Neural cell (in vitro differentiated cells): ENCODE measurements around the gene THTPA. TPM values are rescaled to one million over a fixed set of nuclear protein-coding genes. Genes with fewer than 3 reads are reported as not detected.
"Not testable (repeated sequence)": the region's sequence is repeated elsewhere in the genome, so short reads cannot be mapped to it uniquely, and the experiment has no call there.

Experiments
- H2AFZ ChIP-seq: fragments of 200-600, 300-800 bp; sonication (generic), shearing (Covaris generic); 2 replicates; pipeline ENCODE4 v1.6.0; 2014; ENCODE audit warnings: low read depth, mild to moderate bottlenecking, antibody characterized with exemption, low read length, moderate library complexity
- H3F3A ChIP-seq: fragments of 200-600 bp; shearing (Covaris generic); 2 replicates; pipeline ENCODE4 v1.6.1; 2016; ENCODE audit warnings: mild to moderate bottlenecking, moderate library complexity, mixed read lengths, antibody characterized with exemption, low read length; ENCODE audit not compliant: insufficient read depth, poor library complexity, severe bottlenecking
- H3K27ac ChIP-seq: fragments of 200-600, 300-800 bp; sonication (generic), shearing (Covaris generic); 2 replicates; pipeline ENCODE4 v1.5.1; 2014; ENCODE audit warnings: mild to moderate bottlenecking, low read length, moderate library complexity
- H3K27me3 ChIP-seq: fragments of 300-800, 200-600 bp; sonication (generic), shearing (Covaris generic); 2 replicates; pipeline ENCODE4 v1.6.0; 2014; ENCODE audit warnings: mild to moderate bottlenecking, low read depth, low read length, moderate library complexity; ENCODE audit not compliant: insufficient read depth
- H3K36me3 ChIP-seq: fragments of 300-800, 200-600 bp; sonication (generic), shearing (Covaris generic); 2 replicates; pipeline ENCODE4 v1.5.1; 2014; ENCODE audit warnings: mild to moderate bottlenecking, antibody characterized with exemption, low read length, moderate library complexity; ENCODE audit not compliant: insufficient read depth
- H3K4me2 ChIP-seq: fragments of 300-800, 200-600 bp; sonication (generic), shearing (Covaris generic); 2 replicates; pipeline ENCODE4 v1.6.0; 2014; ENCODE audit warnings: mild to moderate bottlenecking, low read length
- H3K4me3 ChIP-seq: fragments of 300-800, 200-600 bp; sonication (generic), shearing (Covaris generic); 2 replicates; pipeline ENCODE4 v1.5.1; 2014; ENCODE audit warnings: mild to moderate bottlenecking, low read length, moderate library complexity
- H3K79me2 ChIP-seq: fragments of 200-600 bp; shearing (Covaris generic); replicated peaks from 2 replicates; pipeline ENCODE4 v1.6.0; 2014; ENCODE audit warnings: mild to moderate bottlenecking, low read length, moderate library complexity; ENCODE audit not compliant: insufficient read depth
- H3K9ac ChIP-seq: fragments of 300-800, 200-600 bp; sonication (generic), shearing (Covaris generic); 2 replicates; pipeline ENCODE4 v1.6.1; 2016; ENCODE audit warnings: mild to moderate bottlenecking, low read length, mixed read lengths
- H3K9me2 ChIP-seq: fragments of 200-600 bp; shearing (Covaris generic); 2 replicates; pipeline ENCODE4 v1.6.1; 2016; ENCODE audit warnings: mild to moderate bottlenecking, low read length, mixed read lengths; ENCODE audit not compliant: insufficient read depth
- H3K9me3 ChIP-seq: fragments of 200-600, 300-800 bp; sonication (generic), shearing (Covaris generic); 2 replicates; pipeline ENCODE4 v1.6.1; 2016; ENCODE audit warnings: mild to moderate bottlenecking, mixed run types, low read length, moderate library complexity, mixed read lengths
- H4K20me1 ChIP-seq: fragments of 200-600 bp; shearing (Covaris generic); 2 replicates; pipeline ENCODE4 v1.6.1; 2016; ENCODE audit warnings: mild to moderate bottlenecking, mixed run types; ENCODE audit not compliant: insufficient read depth
- EP300 ChIP-seq: fragments of 450-650 bp; conservative IDR thresholded peaks from 2 replicates; pipeline ENCODE4 v1.6.1; 2014; ENCODE audit warnings: antibody characterized with exemption, mild to moderate bottlenecking, moderate library complexity; ENCODE audit not compliant: poor library complexity, severe bottlenecking
- EZH2 ChIP-seq: fragments of 200-600, 300-800 bp; shearing (Covaris generic), sonication (generic); IDR thresholded peaks from 2 replicates; pipeline ENCODE4 v1.6.1; 2014; ENCODE audit warnings: antibody characterized with exemption, low read length, borderline replicate concordance, mild to moderate bottlenecking; ENCODE audit not compliant: insufficient read depth, poor library complexity, severe bottlenecking
- MXI1 ChIP-seq: fragments of 450-650 bp; conservative IDR thresholded peaks from 2 replicates; pipeline ENCODE4 v1.6.1; 2014; ENCODE audit warnings: antibody characterized with exemption, mild to moderate bottlenecking; ENCODE audit not compliant: poor library complexity, severe bottlenecking
- POLR2AphosphoS5 ChIP-seq: IDR thresholded peaks from 2 replicates; pipeline ENCODE4 v1.6.1; 2012
- RAD21 ChIP-seq: fragments of 450-650 bp; conservative IDR thresholded peaks from 2 replicates; pipeline ENCODE4 v1.6.1; 2014; ENCODE audit warnings: antibody characterized with exemption, mild to moderate bottlenecking, moderate library complexity
- REST ChIP-seq: IDR thresholded peaks from 2 replicates; pipeline ENCODE4 v1.6.1; 2012; ENCODE audit warnings: borderline replicate concordance
- SMC3 ChIP-seq: fragments of 450-650 bp; conservative IDR thresholded peaks from 2 replicates; pipeline ENCODE4 v1.6.1; 2014; ENCODE audit warnings: antibody characterized with exemption, mild to moderate bottlenecking, moderate library complexity; ENCODE audit not compliant: poor library complexity
- TAF1 ChIP-seq: IDR thresholded peaks from 2 replicates; pipeline ENCODE4 v1.6.1; 2012; ENCODE audit warnings: low read depth
- polyA plus RNA-seq: library from polyadenylated mRNA; depleted of rRNA; stranded (reverse); fragments of >200 nt; gene quantifications from 2 replicates; pipeline ENCODE4 v1.2.3, GENCODE V29; 2014
- TF ChIP-seq, protein P1 (sequence below): fragments of 450-650 bp; IDR thresholded peaks from 2 replicates; pipeline ENCODE4 v1.5.1; 2014; ENCODE audit warnings: antibody characterized with exemption, mild to moderate bottlenecking, moderate library complexity; ENCODE audit not compliant: poor library complexity, severe bottlenecking

The THTPA gene
- polyA plus RNA-seq, 1 donor from 2014 or later = 51.3 TPM

GRCh38 chr14:23535943-23536342 is 20.1 kb upstream of the THTPA start:
- Histone ChIP-seq H3K9me2 (no peaks in the 10 kb centered on the region), H3K27ac (no peak overlapping the region), H4K20me1 (no peaks in the 10 kb centered on the region), H3K36me3 (no peaks in the 10 kb centered on the region), H3K79me2 (no peaks in the 10 kb centered on the region), H3F3A (no peaks in the 10 kb centered on the region), H3K4me2 (no peak overlapping the region), H2AFZ (no peak overlapping the region), H3K9me3 (no peaks in the 10 kb centered on the region), H3K4me3 (no peak overlapping the region), H3K27me3 (no peaks in the 10 kb centered on the region), H3K9ac (no peak overlapping the region)
- TF ChIP-seq MXI1 = no peak
- TF ChIP-seq RAD21 = no peak
- no peak for TF ChIP-seq REST
- no peak for TF ChIP-seq TAF1
- TF ChIP-seq, protein P1, sequence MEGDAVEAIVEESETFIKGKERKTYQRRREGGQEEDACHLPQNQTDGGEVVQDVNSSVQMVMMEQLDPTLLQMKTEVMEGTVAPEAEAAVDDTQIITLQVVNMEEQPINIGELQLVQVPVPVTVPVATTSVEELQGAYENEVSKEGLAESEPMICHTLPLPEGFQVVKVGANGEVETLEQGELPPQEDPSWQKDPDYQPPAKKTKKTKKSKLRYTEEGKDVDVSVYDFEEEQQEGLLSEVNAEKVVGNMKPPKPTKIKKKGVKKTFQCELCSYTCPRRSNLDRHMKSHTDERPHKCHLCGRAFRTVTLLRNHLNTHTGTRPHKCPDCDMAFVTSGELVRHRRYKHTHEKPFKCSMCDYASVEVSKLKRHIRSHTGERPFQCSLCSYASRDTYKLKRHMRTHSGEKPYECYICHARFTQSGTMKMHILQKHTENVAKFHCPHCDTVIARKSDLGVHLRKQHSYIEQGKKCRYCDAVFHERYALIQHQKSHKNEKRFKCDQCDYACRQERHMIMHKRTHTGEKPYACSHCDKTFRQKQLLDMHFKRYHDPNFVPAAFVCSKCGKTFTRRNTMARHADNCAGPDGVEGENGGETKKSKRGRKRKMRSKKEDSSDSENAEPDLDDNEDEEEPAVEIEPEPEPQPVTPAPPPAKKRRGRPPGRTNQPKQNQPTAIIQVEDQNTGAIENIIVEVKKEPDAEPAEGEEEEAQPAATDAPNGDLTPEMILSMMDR = no peak
- TF ChIP-seq SMC3 = no peak
- no peak for TF ChIP-seq POLR2AphosphoS5
- TF ChIP-seq EP300 = no peak

DNA sequence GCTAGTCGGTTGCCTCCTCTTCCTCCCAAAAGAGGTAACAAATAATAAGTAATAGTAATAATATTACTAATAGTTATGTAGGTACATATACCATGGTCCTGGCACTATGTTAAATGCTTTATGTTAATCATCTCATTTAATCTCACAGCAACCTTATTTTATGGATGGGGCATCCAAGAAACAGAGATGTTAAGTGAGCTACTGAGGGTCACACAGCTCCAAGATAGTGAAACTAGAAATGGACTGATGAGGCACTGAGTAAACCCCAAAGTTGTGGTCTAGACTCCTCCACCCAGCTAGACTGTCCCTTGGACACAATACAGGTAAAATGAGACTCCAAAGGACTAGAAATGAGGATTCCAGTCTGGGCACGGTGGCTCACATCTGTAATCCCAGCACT is 19.6 kb upstream of the THTPA start:
- Histone ChIP-seq H3K27ac (no peak overlapping the region), H3K4me3 (no peak overlapping the region), H3K9me3 (no peaks in the 10 kb centered on the region), H3K36me3 (no peaks in the 10 kb centered on the region), H2AFZ (no peak overlapping the region), H3K79me2 (no peaks in the 10 kb centered on the region), H3K9ac (no peak overlapping the region), H3K9me2 (no peaks in the 10 kb centered on the region), H3K27me3 (no peaks in the 10 kb centered on the region), H3F3A (no peaks in the 10 kb centered on the region), H3K4me2 (no peak overlapping the region), H4K20me1 (no peaks in the 10 kb centered on the region)
- no peak for TF ChIP-seq REST
- no peak for TF ChIP-seq EP300
- TF ChIP-seq, protein P1 = no peak
- TF ChIP-seq RAD21 = no peak
- TF ChIP-seq TAF1 = no peak
- no peak for TF ChIP-seq POLR2AphosphoS5
- no peak for TF ChIP-seq SMC3
- no peak for TF ChIP-seq MXI1
- TF ChIP-seq EZH2 = no peak

DNA sequence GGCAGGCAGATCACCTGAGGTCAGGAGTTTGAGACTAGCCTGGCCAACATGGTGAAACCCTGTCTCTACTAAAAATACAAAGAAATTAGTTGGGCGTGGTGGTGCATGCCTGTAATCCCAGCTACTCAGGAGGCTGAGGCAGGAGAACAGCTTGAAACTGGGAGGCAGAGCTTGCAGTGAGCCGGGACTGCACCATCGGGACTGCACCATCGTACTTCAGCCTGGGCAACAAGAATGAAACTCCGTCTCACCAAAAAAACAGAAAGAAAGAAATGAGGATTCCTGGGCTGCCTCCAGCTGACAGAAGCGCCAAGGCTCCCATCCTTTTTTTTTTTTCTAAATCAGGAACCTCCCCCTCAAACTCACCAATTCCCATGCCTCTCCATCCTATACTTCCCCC is 19.2 kb upstream of the THTPA start:
- not testable (repeated sequence) for H3K9me3 ChIP-seq, H3K36me3 ChIP-seq, H3K4me3 ChIP-seq, H3K27me3 ChIP-seq, H3F3A ChIP-seq, H3K9me2 ChIP-seq, H3K9ac ChIP-seq, H3K79me2 ChIP-seq, H3K4me2 ChIP-seq, H4K20me1 ChIP-seq, H2AFZ ChIP-seq
- peak overlapping the region; percentile 91 for H3K27ac ChIP-seq
